Measurements from ENCODE around the gene FYB1. TPM values are rescaled to one million over a fixed set of nuclear protein-coding genes. Genes with fewer than 3 reads are reported as not detected.

Gene FYB1
- total and polyA plus RNA-seq, 2 of the 4 experiments (the other 2 are of a cell fraction): not detected

GRCh38 chr5:39236718-39237117 is 17.4 kb upstream of the FYB1 start:
- DNase-seq: no peak
- H4K20me1 ChIP-seq (ENCODE audit: insufficient read depth, low read length): no peaks in the 10 kb centered on the region
- ChIA-PET POLR2A (ENCODE audit: unreplicated experiment) (no interaction called here), CTCF (no interaction called here)
- TF ChIP-seq CTCF (conservative IDR thresholded peaks at IDR 0.05; ENCODE audit: low read depth, low read length) (no peak), FOS (IDR thresholded peaks at IDR 0.05; ENCODE audit: low read depth, low read length) (no peak), RAD21 (IDR thresholded peaks at IDR 0.05; ENCODE audit: low read length) (no peak), MXI1 (IDR thresholded peaks at IDR 0.05; ENCODE audit: borderline replicate concordance, low read depth, low read length) (no peak), RFX5 (IDR thresholded peaks at IDR 0.05; ENCODE audit: low read depth, low read length) (no peak), ELK1 (IDR thresholded peaks at IDR 0.05; ENCODE audit: borderline replicate concordance, low read depth, low read length) (no peak), POLR2A (IDR thresholded peaks at IDR 0.05; ENCODE audit: low read depth, low read length) (no peak), SMC3 (IDR thresholded peaks at IDR 0.05; ENCODE audit: low read depth, low read length) (no peak), RCOR1 (IDR thresholded peaks at IDR 0.05; ENCODE audit: insufficient replicate concordance, low read length) (no peak), MAFK (IDR thresholded peaks at IDR 0.05; ENCODE audit: low read depth, low read length) (no peak), BHLHE40 (IDR thresholded peaks at IDR 0.05; ENCODE audit: low read depth, low read length) (no peak), USF2 (IDR thresholded peaks at IDR 0.05; ENCODE audit: low read depth, low read length) (no peak), CEBPB (IDR thresholded peaks at IDR 0.05; ENCODE audit: low read depth, low read length) (no peak), CHD1 (IDR thresholded peaks at IDR 0.05; ENCODE audit: low read depth, low read length) (no peak), NFE2L2 (IDR thresholded peaks at IDR 0.05; ENCODE audit: low read depth, low read length) (no peak)
- H3K4me2 ChIP-seq (ENCODE audit: low read depth, low read length): no peak overlapping the region
- no peak overlapping the region for H4K5ac ChIP-seq (ENCODE audit: low read depth, low read length)
- no peak overlapping the region for H3K9ac ChIP-seq (ENCODE audit: low read depth, low read length)
- H3K14ac ChIP-seq (replicated peaks; ENCODE audit: low read depth, low read length): no peak overlapping the region
- H2BK15ac ChIP-seq (ENCODE audit: low read depth, low read length): no peak overlapping the region
- dilution Hi-C loops (cut with HindIII; ENCODE audit: low sequenced_read_pairs, unreplicated experiment): no loop called here
- no peak overlapping the region for H2BK120ac ChIP-seq (ENCODE audit: low read depth, low read length)
- H3K4ac ChIP-seq (ENCODE audit: low read depth, low read length): no peak overlapping the region
- H3K18ac ChIP-seq (ENCODE audit: low read depth, low read length): no peak overlapping the region
- H2BK5ac ChIP-seq (ENCODE audit: low read depth, low read length, poor library complexity, severe bottlenecking): no peak overlapping the region
- H3K4me1 ChIP-seq (ENCODE audit: control insufficient read depth, insufficient read depth, low read length): no peaks in the 10 kb centered on the region
- in situ Hi-C loops (cut with MboI; ENCODE audit: low sequenced_read_pairs): no loop called here
- H3K9me1 ChIP-seq (ENCODE audit: insufficient read depth, low read length): no peaks in the 10 kb centered on the region
- H3K27ac ChIP-seq (ENCODE audit: insufficient read depth, low read length): no peak overlapping the region
- H2AK5ac ChIP-seq (ENCODE audit: low read depth, low read length): no peak overlapping the region
- BruUV-seq (replicated peaks): no TSS peak
- no peak overlapping the region for H2AFZ ChIP-seq (replicated peaks; ENCODE audit: low read length, poor library complexity)
- H3K4me3 ChIP-seq (ENCODE audit: insufficient read depth, low read depth, low read length): no peak overlapping the region
- WGBS, 2 experiments (ENCODE audit: extremely low coverage in 2 of 2, insufficient read length in 1 of 2): no CpG with 5 or more reads among the region's 1 CpG
- no peaks in the 10 kb centered on the region for H3K79me1 ChIP-seq (ENCODE audit: low read depth in 1 of 2, low read length in 2 of 2)
- no peak overlapping the region for H3K23ac ChIP-seq (ENCODE audit: low read depth, low read length)
- intact Hi-C loops (cut with micrococcal nuclease): no loop called here
- H4K91ac ChIP-seq (ENCODE audit: insufficient read depth, low read depth, low read length): no peak overlapping the region
- H2BK20ac ChIP-seq (ENCODE audit: low read depth, low read length): no peak overlapping the region
- no peaks in the 10 kb centered on the region for H3K9me3 ChIP-seq (ENCODE audit: control insufficient read depth, insufficient read depth, low read length)
- peaks cover 8% of the 10 kb centered on the region; the same call in 1 of the 2 replicates for H3K27me3 ChIP-seq (ENCODE audit: control insufficient read depth, insufficient read depth, low read length)
- no peak overlapping the region for H2AK9ac ChIP-seq (replicated peaks; ENCODE audit: low read depth, low read length, poor library complexity)
- ATAC-seq (ENCODE audit: low read depth): no peak
- H3K56ac ChIP-seq (ENCODE audit: extremely low read depth, insufficient read depth, low read length): no peak overlapping the region
- no peak overlapping the region for H4K8ac ChIP-seq (ENCODE audit: low read depth in 2 of 2, low read length in 2 of 2)
- no peaks in the 10 kb centered on the region for H3K36me3 ChIP-seq (ENCODE audit: control insufficient read depth, insufficient read depth, low read length)
